AML-193 (cell line): Measurements from ENCODE around the gene AGBL1.
"Not testable (repeated sequence)": the region's sequence is repeated elsewhere in the genome, so short reads cannot be mapped to it uniquely, and the experiment has no call there.

Source experiments
- DNase-seq, 2 experiments: peaks; one replicate each; lab custom pipeline; 2025; lab: John Stamatoyannopoulos, UW

The AGBL1 gene

DNA sequence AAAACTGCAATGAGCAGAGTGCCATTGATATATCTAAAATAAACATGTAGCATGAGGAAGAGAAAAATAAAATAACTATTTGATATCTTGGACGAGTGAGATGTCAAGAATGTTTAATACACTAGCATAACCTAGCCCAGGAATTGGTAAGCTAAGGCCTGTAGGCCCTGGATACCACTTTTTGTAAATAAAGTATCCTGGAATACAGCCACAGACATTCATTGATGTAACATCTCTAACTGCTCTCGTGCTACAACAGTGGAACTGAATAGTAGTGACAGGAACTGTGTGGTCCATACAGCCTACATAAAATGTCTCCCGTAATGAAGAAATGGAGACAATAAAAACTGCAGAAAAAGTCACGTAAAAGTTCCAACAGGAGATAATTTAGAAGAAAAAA is 869.0 kb downstream of the AGBL1 start:
- no peak for DNase-seq

DNA sequence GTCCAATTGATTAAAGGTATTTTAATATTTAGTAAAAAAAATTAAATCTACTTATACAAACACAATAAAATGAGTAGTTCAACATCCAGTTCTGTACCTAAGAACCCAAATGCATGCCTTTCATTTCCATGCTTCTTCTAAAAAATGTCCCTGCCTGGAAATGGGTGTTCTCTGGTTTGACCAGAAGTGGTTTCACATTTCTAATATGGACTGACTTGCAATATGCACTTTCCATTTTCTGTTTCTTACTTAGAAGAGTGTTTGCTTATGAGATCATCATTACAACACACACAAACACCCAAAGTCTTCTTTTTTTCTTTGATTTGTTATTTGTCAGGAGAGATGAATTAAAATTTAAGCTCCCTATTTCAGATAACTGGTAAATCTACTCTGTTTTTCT is 879.6 kb downstream of the AGBL1 start:
- no peak for DNase-seq

DNA sequence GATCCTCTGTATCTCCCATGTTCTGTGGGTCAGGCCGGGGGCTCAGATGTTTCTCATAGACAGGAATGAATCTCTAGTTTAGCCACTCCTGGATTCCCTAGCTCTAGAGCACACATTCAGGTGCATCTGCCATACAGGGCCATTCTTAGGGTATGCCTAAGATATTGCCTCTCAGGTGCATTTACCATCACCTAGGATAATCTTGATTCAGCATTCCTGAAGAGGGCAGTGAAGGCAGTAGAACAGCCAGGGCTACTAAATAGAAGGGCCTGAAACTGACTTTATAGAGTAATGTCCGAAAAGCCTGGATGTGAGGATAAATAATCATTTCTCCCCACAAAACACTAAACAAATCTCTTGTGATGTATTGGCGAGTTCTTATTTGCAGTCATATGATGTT is 882.0 kb downstream of the AGBL1 start:
- no peak for DNase-seq

DNA sequence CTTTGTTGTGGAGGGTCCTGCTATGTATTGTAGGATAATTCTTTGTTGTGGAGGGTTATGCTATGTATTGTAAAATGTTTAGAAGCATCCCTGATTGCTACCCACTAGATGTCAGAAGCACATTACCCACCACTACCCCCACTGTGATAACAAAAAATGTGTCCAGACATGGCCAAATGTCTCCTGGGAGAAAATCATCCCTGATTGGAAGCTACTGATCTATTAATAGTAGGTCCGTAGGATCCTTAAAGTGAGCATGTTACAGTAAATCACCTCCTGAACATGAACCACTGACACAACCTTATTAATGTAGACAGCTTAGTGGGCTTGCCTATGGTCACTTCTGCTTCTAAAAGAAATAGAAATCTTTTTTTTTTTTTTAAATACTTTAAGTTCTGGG is 884.6 kb downstream of the AGBL1 start:
- DNase-seq, result no peak

DNA sequence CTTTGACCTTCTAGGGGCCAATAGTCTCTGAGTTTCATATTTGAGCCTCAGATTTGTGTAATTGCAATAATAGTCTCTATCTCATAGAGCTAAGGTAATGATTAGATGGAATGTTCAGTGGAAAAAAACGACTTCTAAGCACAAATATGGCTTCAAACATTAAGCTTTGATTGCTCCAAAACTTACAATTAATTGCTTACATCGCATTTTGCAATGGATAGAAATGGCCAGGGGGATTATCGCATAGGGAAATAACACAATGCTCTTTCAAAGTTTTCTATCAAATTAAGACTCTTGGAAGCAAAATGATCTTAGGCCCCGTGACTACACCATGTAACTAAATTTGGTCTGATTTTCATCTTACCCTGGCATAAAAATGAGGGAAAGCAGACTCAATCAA is 888.6 kb downstream of the AGBL1 start:
- DNase-seq, result no peak

DNA sequence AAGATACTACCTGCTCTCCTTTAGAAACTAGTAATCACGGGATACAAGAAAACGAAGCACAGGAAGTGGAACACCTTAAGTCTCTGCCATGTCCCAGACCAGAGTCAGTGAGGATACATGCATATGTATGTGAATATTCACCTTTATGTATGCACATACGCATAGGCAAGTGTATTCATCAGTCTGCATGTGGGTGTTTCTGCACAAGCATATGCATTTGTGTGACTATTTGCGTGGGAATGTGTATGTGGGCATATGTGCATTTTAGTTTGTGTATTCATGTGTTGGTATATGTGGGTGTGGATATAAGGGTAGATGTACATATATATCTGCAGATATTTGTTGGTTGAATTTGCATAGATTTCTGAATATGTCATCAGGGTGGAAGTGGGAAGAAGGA is 889.7 kb downstream of the AGBL1 start:
- DNase-seq, result no peak

DNA sequence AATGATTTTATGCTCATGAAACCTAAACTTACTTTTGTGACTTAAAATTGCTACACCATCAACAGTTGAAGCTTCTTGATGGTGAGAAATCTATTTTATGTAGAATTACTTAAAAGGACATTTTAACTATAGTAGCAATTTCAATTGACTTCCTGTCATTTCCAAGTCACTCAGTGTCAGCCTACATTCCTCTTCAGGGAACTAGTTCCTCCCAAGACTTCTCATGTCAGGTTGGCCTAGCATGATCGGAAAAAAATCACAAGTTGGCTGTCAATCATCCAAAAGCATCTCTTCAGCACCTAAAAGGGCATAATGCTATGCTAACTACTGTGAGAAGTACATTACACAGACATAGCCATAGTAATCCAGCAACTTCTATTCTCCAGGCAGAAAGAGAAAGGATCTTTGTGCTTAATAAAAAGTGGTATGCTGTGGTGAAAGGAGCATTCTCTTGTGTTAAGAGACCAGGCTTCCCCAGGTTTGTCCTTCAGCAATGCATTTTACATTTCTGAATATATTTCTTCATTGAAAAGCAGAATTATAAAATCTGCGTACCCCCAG is 893.7 kb downstream of the AGBL1 start:
- DNase-seq, result no peak

DNA sequence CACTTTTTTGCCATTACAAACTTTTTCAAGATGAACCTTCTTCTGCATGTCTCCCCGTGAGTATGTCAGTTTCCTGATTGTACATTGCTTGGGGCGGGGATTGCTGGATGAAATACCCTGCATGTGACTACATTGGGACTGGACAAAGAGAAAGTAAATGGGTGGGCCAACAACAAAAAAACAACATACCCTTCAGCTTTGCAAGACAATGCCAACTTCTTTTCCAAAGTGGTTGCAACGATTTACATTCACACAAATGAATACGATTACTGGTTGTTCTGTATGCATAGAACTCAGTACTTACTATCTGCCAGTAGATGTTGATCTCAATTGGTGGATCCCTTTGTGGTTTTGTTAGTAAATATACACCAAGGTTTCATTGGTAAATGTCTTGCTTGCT is 908.4 kb downstream of the AGBL1 start:
- no peak for DNase-seq

DNA sequence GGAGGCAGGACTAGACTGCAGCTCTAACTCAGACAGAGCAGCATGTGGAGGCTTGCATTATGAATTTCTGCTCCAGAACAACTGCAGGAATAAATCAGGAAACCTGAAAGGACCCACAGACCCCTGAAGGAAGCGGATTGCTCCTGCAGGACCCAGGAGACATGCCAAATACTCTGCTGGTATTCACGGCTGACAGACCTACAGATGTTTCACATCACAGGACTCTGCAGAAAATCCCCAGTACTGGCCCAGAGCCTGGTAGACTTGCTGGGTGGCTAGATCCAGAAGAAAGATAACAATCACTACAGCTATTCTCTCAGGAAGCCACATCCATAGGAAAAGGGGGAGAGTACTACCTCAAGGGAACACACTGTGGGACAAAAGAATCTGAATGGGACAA is 942.1 kb downstream of the AGBL1 start:
- no peak for DNase-seq

DNA sequence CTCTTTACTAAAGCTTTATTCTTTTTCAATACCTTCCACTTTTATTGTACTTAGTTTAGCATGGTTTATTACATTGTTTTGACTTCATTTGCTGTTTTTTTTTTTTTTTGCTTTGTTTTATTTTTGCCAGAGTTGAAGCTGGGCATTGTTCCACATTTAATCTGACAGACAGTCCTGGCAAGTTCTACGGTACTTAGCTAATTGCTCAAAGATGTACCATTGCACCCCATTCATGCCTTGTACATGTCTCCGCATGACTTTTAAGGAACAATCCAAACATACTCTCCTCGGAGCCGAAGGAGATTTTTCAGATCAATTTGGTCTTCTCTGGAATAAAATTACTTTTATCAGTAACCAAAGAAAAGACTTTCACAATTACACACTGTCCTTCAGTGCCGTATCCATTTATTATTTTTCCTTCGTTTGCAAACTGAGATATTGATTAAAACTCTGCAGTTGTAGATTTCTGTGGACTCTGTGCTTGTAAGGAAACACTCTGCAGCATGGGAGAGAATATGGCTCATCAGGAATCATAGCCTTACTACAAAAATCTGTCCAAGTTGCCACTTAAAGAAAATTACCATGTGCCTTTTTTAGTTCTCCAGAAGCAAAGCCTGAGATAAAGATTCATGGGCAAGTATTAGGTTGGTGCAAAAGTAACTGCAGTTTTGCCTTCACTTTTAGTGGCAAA is 952.0 kb downstream of the AGBL1 start:
- no peak for DNase-seq

DNA sequence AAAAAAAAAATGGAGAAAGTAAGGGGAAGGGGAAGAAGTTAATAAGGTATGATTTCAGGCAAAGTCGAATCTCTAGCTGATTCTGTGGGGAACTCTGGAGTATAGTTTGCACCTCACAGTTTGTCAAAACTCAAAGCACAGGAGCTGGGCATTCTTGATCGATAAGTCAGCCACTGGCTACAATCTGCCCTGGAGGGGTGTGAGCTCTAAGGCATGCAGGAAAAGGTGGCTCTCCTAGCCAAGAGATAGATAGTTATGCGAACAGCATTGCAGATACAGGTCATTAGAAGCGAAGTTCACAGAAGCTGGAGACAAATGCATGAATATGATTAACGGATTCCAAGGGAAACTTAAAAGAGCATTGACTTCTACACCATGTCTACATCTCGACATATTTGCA is 952.6 kb downstream of the AGBL1 start:
- no peak for DNase-seq

DNA sequence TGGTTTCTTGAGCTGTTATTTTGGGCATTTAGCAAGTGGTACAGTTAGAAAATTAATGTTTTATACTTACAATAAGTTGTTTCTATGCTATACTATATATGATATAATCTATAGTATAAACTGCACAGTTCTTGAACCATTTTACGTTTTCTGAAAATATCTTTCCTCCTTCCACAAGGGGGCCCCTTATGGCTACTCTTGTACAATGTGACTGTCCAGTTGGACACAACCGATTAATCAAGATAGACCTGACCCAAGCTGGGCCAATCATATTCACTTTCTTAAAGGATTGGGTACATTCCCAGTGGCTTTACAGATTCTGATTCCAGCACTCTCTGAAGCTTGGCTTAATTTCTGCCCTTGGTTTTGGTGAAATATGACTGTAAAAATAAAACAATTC is 953.4 kb downstream of the AGBL1 start:
- DNase-seq, result no peak

DNA sequence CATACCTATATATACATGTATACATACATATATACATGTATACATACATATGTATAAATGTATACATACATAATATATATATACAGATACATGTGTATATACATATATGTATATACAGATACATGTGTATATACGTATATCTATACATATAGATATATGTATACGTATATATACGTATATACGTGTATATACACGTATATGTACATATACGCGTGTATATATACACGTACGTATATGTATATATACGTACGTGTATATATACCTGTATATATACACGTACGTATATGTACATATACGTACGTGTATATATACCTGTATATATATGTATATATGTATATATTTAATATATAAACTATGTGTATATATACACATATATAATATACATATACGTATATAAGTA is 955.2 kb downstream of the AGBL1 start:
- DNase-seq, result no peak

DNA sequence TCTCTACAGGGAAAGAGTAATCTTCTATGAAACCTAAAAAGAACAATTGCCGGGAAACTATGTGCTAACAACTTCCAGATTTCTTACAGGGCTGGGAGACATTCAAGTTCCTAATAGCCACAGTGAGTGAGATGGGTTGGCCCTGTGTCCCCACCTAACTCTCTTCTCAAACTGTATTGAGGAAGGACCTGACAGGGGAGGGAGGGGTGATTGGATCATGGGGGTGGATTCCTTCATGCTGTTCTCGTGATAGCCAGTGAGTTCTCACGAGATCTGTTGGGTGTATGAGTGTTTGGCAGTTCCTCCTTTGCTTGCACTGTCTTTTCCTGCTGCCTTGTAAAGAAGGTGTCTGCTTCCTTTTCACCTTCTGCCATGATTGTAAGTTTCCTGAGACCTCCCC is 958.7 kb downstream of the AGBL1 start:
- no peak for DNase-seq

DNA sequence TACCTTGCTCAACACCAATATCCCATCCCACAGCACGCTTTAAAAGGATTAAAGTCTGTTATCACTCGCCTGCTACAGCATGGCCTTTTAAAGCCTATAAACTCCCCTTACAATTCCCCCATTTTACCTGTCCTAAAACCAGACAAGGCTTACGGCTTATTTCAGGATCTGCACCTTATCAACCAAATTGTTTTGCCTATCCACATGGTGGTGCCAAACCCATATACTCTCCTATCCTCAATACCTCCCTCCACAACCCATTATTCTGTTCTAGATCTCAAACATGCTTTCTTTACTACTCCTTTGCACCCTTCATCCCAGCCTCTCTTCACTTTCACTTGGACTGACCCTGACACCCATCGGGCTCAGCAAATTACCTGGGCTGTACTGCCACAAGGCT is 962.9 kb downstream of the AGBL1 start:
- DNase-seq, result not testable (repeated sequence)

DNA sequence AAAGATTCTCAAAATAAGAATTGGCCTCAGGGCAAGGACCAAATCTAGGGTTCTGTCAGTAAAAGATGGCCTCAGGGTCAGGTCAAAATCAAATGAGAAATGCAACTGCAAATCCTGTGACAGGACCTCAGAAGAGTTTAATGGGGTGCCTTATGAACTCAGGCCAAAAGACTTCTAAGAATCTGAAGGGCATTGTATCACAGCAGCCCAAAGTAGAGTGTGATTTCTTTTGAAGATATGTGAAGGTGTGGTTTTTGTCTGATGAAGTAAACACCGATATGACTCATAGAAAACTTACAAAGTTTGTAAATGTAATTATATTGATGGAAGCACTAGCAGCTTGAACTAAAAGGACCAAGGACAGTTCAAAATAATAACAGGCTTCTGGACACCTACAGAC is 966.1 kb downstream of the AGBL1 start:
- DNase-seq, result no peak

DNA sequence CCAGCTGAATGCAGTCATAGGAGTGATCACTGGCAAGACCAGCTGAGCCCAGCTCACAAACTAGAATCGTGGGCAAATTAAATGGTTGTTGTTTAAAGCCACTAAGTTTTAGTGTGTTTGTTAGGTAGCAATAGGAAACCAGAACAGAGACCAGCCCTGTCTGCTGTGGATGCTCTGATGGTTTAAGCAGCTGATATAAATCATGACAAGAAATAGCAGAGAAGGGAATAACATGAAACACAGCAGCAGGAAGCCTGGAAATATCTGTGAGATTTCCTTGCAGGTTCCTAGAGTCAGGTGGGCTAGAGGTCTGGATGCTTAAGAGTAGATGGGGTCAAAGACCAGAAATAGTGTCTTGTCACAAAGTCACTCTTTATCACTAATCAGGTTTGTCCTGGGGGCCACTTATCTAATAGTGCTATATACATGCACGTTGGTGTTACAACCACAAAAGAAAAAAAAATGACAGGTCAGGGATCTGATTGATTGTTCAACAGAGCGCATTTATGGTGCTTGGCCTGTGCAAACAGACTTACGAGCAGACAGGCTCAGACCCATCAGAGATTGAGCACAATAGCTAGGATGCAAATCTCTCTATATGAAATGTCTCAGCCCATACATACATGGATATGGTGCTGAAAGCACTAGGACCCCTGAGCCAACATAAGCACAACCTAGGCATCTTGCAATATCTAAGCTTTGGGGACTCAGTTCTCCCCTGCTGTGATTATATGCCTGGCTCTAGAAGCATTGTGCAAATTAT is 967.7 kb downstream of the AGBL1 start:
- no peak for DNase-seq
